Measurements from ENCODE around the gene PTGIS. TPM values are rescaled to one million over a fixed set of nuclear protein-coding genes. Genes with fewer than 3 reads are reported as not detected.

The PTGIS gene
- total RNA-seq, 4 donors from 2014 or later, result 1.6 to 34.1 (median 8.6) TPM

GRCh38 chr20:49607568-49607967 lies 39.6 kb upstream of the PTGIS start:
- WGBS, 2 donors, result 71 to 92% methylated on average over 1 of the region's 1 CpG
- Histone ChIP-seq H3K4me3 (no peak overlapping the region), H3K36me3 (no peaks in the 10 kb centered on the region), H3K27me3 (peaks cover 0 to 15% (median 0%) of the 10 kb centered on the region in 4 donors), H3K27ac (no peak overlapping the region), H3K9me3 (no peaks in the 10 kb centered on the region), H3K4me1 (peaks cover 7 to 49% (median 18%) of the 10 kb centered on the region in 3 donors)
- DNase-seq, result no peak
- TF ChIP-seq POLR2A (IDR thresholded peaks at IDR 0.05) (no peak), CTCF (IDR thresholded peaks at IDR 0.05) (no peak)
- intact Hi-C loops (cut with DNase I), result loop anchor here (5.0 to 10.0 kb wide), 2 partner anchors 65 to 273 kb away; no protein-coding TSS in a partner anchor

GRCh38 chr20:49603209-49603627 lies 35.3 kb upstream of the PTGIS start:
- 46 to 76% methylated on average over 4 to 9 of the region's 11 CpGs for WGBS, 2 donors
- no peaks in the 10 kb centered on the region for H3K36me3 ChIP-seq
- no peak overlapping the region for H3K4me3 ChIP-seq
- H3K27ac ChIP-seq, result peak overlapping the region in 3 of 4 donors; percentile 13 to 54 (median 14)
- intact Hi-C loops (cut with DNase I), result loop anchor here (10.0 kb wide), 1 partner anchor 268 kb away; no protein-coding TSS in a partner anchor
- TF ChIP-seq CTCF (IDR thresholded peaks at IDR 0.05), result peak in 1 of 6 experiments; percentile 28
- no peak for TF ChIP-seq POLR2A (IDR thresholded peaks at IDR 0.05)
- H3K9me3 ChIP-seq, result no peaks in the 10 kb centered on the region
- DNase-seq, result no peak
- H3K27me3 ChIP-seq, result peaks cover 0 to 9% (median 0%) of the 10 kb centered on the region in 4 donors
- peaks cover 3 to 22% (median 4%) of the 10 kb centered on the region in 3 donors for H3K4me1 ChIP-seq

GRCh38 chr20:49602345-49603208 lies 34.6 kb upstream of the PTGIS start:
- H3K36me3 ChIP-seq, result no peaks in the 10 kb centered on the region
- H3K4me1 ChIP-seq, result peaks cover 3 to 22% (median 4%) of the 10 kb centered on the region in 3 donors
- TF ChIP-seq POLR2A (IDR thresholded peaks at IDR 0.05), result no peak
- no peak for TF ChIP-seq CTCF (IDR thresholded peaks at IDR 0.05)
- 71 to 82% methylated on average over 9 of the region's 9 CpGs for WGBS, 2 donors
- H3K4me3 ChIP-seq, result no peak overlapping the region
- DNase-seq, result no peak
- intact Hi-C loops (cut with DNase I), result loop anchor here (10.0 kb wide), 1 partner anchor 268 kb away; no protein-coding TSS in a partner anchor
- H3K27ac ChIP-seq, result peak overlapping the region in 3 of 4 donors; percentile 13 to 54 (median 14)
- peaks cover 0 to 2% (median 0%) of the 10 kb centered on the region in 4 donors for H3K27me3 ChIP-seq
- no peaks in the 10 kb centered on the region for H3K9me3 ChIP-seq

- Histone ChIP-seq H3K27me3 (no peaks in the 10 kb centered on the region), H3K4me1 (peaks cover 3 to 30% (median 4%) of the 10 kb centered on the region in 3 donors), H3K27ac (no peak overlapping the region), H3K4me3 (no peak overlapping the region), H3K36me3 (no peaks in the 10 kb centered on the region), H3K9me3 (no peaks in the 10 kb centered on the region)
- no peak for DNase-seq
- TF ChIP-seq POLR2A (IDR thresholded peaks at IDR 0.05) (no peak), CTCF (IDR thresholded peaks at IDR 0.05) (no peak)
- intact Hi-C loops (cut with DNase I), result loop anchor here (10.0 kb wide), 1 partner anchor 267 kb away; no protein-coding TSS in a partner anchor
- 93 to 95% methylated on average over 3 to 5 of the region's 5 CpGs for WGBS, 2 donors
Observed at GRCh38 chr20:49601153-49601924, 33.4 kb upstream of the PTGIS start.

Data from esophagus squamous epithelium (tissue), 5 donors.